HEK293 (cell line): ENCODE measurements around the gene ENTREP3.

ENCODE experiments used
- CTCF ChIA-PET: fragments of 350-600 bp; formaldehyde crosslinking; extraction: SDS; loops from one replicate; lab custom pipeline; 2021; ENCODE audit warnings: antibody characterized with exemption; lab: Yijun Ruan, JAX
- POLR2A ChIA-PET: fragments of 300-600 bp; formaldehyde crosslinking; extraction: SDS; loops from one replicate; lab custom pipeline; 2020; ENCODE audit warnings: antibody characterized with exemption, inconsistent platforms; lab: Yijun Ruan, JAX
- H3K27ac ChIP-seq: fragments of 200-500 bp; sonication (Bioruptor generic); 2 replicates; pipeline ENCODE4 v1.5.1; 2014; ENCODE audit warnings: low read depth, low read length, control low read depth, inconsistent platforms; ENCODE audit errors: extremely low read depth
- H3K36me3 ChIP-seq, 2 experiments: fragments of 200-500 bp in 1 of 2; sonication (Bioruptor generic) in 1 of 2; 1 replicate in 1 of 2; 2 replicates in 1 of 2; pipeline ENCODE4 v1.5.1; 2014 to 2017; ENCODE audit warnings: inconsistent platforms in 2 of 2, low read length in 2 of 2; ENCODE audit not compliant: control insufficient read depth in 2 of 2, insufficient read depth in 1 of 2
- H3K4me1 ChIP-seq: fragments of 200-500 bp; sonication (Bioruptor generic); 2 replicates; pipeline ENCODE4 v1.5.1; 2014; ENCODE audit warnings: mild to moderate bottlenecking, low read length, inconsistent platforms; ENCODE audit not compliant: control insufficient read depth, insufficient read depth
- H3K4me3 ChIP-seq: 2 replicates; pipeline ENCODE4 v1.5.1; 2011; ENCODE audit warnings: low read depth, mild to moderate bottlenecking, control low read depth, low read length, moderate library complexity
- H3K9me3 ChIP-seq: fragments of 200-500 bp; sonication (Bioruptor generic); 2 replicates; pipeline ENCODE4 v1.5.1; 2014; ENCODE audit warnings: low read depth, low read length, inconsistent platforms; ENCODE audit not compliant: control insufficient read depth, insufficient read depth
- GLI2 ChIP-seq: fragments of 450-650 bp; formaldehyde crosslinking; IDR thresholded peaks from 2 replicates; pipeline ENCODE4; 2017; ENCODE audit warnings: missing biosample characterization, missing genetic modification characterization, low read depth, borderline replicate concordance
- HOXC10 ChIP-seq: sonication (generic); formaldehyde crosslinking; IDR thresholded peaks from 2 replicates; pipeline ENCODE4 v1.8.1; 2023; ENCODE audit warnings: mild to moderate bottlenecking, missing genetic modification reagents
- RBAK ChIP-seq: fragments of 450-650 bp; formaldehyde crosslinking; IDR thresholded peaks from 2 replicates; pipeline ENCODE4 v1.5.1; 2016; ENCODE audit warnings: missing biosample characterization, missing genetic modification characterization
- REPIN1 ChIP-seq: fragments of 450-650 bp; formaldehyde crosslinking; IDR thresholded peaks from 2 replicates; pipeline ENCODE4 v1.5.1; 2017; ENCODE audit warnings: missing biosample characterization, missing genetic modification characterization, low read depth
- ZIC2 ChIP-seq: fragments of 450-650 bp; formaldehyde crosslinking; IDR thresholded peaks from 2 replicates; pipeline ENCODE4 v1.5.1; 2016; ENCODE audit warnings: missing biosample characterization, missing genetic modification characterization
- ZNF157 ChIP-seq: fragments of 450-650 bp; formaldehyde crosslinking; IDR thresholded peaks from 2 replicates; pipeline ENCODE4 v1.5.1; 2016; ENCODE audit warnings: missing biosample characterization, missing genetic modification characterization
- ZNF366 ChIP-seq: fragments of 450-650 bp; formaldehyde crosslinking; conservative IDR thresholded peaks from 2 replicates; pipeline ENCODE4 v1.5.1; 2016; ENCODE audit warnings: missing biosample characterization, missing genetic modification characterization
- ZNF404 ChIP-seq: fragments of 450-650 bp; formaldehyde crosslinking; IDR thresholded peaks from 2 replicates; pipeline ENCODE4 v1.5.1; 2017; ENCODE audit warnings: missing biosample characterization, missing genetic modification characterization
- ZNF585B ChIP-seq: fragments of 450-650 bp; formaldehyde crosslinking; IDR thresholded peaks from 2 replicates; pipeline ENCODE4 v1.5.1; 2016; ENCODE audit warnings: missing biosample characterization, missing genetic modification characterization
- ZNF610 ChIP-seq: fragments of 450-650 bp; formaldehyde crosslinking; IDR thresholded peaks from 2 replicates; pipeline ENCODE4 v1.5.1; 2016; ENCODE audit warnings: missing biosample characterization, missing genetic modification characterization, borderline replicate concordance
- ZNF792 ChIP-seq: fragments of 450-650 bp; formaldehyde crosslinking; IDR thresholded peaks from 2 replicates; pipeline ENCODE4 v1.5.1; 2016; ENCODE audit warnings: missing biosample characterization, missing genetic modification characterization
- TF ChIP-seq, protein P1 (sequence below): fragments of 450-650 bp; formaldehyde crosslinking; IDR thresholded peaks from 2 replicates; pipeline ENCODE4 v1.5.1; 2016; ENCODE audit warnings: missing biosample characterization, missing genetic modification characterization
- TF ChIP-seq, protein P2 (sequence below): fragments of 450-650 bp; formaldehyde crosslinking; IDR thresholded peaks from 2 replicates; pipeline ENCODE4 v1.5.1; 2016; ENCODE audit warnings: missing biosample characterization, missing genetic modification characterization, low read depth
- TF ChIP-seq, protein P3 (sequence below): fragments of 450-650 bp; formaldehyde crosslinking; IDR thresholded peaks from 2 replicates; pipeline ENCODE4 v1.5.1; 2017; ENCODE audit warnings: missing biosample characterization, missing genetic modification characterization
- TF ChIP-seq, protein P4 (sequence below): fragments of 450-650 bp; formaldehyde crosslinking; IDR thresholded peaks from 2 replicates; pipeline ENCODE4 v1.5.1; 2016; ENCODE audit warnings: missing biosample characterization, missing genetic modification characterization

Gene ENTREP3

DNA sequence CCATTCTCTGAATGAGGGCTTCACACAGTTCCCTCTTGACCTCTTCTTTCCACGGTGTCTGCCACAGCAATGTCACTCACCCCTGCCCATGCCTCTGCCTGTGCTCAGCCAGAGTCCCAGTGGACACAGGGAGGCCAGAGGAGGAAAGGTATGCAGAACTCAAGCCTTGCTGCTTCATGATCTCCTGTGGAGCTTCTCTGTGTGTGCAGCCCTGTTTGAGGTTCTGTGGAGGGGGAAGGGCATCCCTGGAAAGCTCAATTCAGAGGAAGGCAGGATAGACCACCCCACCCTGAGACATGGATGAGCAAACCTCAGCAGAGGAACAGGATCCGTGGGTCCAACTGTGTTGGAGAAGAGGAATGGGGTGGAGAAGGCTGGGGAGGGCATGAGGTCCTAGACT, 24.0 kb upstream of the ENTREP3 start (continued):
- TF ChIP-seq, protein P1, sequence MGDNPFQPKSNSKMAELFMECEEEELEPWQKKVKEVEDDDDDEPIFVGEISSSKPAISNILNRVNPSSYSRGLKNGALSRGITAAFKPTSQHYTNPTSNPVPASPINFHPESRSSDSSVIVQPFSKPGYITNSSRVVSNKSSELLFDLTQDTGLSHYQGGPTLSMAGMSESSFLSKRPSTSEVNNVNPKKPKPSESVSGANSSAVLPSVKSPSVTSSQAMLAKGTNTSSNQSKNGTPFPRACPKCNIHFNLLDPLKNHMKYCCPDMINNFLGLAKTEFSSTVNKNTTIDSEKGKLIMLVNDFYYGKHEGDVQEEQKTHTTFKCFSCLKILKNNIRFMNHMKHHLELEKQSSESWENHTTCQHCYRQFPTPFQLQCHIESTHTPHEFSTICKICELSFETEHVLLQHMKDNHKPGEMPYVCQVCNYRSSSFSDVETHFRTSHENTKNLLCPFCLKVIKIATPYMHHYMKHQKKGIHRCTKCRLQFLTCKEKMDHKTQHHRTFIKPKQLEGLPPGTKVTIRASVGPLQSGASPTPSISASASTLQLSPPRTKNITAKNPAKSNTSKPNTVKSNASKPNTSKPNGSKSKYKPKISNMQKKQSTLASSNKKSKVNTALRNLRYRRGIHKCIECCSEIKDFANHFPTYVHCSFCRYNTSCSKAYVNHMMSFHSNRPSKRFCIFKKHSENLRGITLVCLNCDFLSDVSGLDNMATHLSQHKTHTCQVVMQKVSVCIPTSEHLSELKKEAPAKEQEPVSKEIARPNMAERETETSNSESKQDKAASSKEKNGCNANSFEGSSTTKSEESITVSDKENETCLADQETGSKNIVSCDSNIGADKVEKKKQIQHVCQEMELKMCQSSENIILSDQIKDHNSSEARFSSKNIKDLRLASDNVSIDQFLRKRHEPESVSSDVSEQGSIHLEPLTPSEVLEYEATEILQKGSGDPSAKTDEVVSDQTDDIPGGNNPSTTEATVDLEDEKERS (tag by site-specific recombination), result no peak
- TF ChIP-seq, protein P2, sequence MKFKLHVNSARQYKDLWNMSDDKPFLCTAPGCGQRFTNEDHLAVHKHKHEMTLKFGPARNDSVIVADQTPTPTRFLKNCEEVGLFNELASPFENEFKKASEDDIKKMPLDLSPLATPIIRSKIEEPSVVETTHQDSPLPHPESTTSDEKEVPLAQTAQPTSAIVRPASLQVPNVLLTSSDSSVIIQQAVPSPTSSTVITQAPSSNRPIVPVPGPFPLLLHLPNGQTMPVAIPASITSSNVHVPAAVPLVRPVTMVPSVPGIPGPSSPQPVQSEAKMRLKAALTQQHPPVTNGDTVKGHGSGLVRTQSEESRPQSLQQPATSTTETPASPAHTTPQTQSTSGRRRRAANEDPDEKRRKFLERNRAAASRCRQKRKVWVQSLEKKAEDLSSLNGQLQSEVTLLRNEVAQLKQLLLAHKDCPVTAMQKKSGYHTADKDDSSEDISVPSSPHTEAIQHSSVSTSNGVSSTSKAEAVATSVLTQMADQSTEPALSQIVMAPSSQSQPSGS, result no peak
- TF ChIP-seq ZNF585B (tag by site-specific recombination) (no peak), ZNF404 (tag by site-specific recombination) (no peak), RBAK (tag by site-specific recombination) (no peak), ZNF157 (tag by site-specific recombination) (no peak), ZNF610 (tag by site-specific recombination) (no peak), ZIC2 (peak; percentile 82)
- TF ChIP-seq, protein P3, sequence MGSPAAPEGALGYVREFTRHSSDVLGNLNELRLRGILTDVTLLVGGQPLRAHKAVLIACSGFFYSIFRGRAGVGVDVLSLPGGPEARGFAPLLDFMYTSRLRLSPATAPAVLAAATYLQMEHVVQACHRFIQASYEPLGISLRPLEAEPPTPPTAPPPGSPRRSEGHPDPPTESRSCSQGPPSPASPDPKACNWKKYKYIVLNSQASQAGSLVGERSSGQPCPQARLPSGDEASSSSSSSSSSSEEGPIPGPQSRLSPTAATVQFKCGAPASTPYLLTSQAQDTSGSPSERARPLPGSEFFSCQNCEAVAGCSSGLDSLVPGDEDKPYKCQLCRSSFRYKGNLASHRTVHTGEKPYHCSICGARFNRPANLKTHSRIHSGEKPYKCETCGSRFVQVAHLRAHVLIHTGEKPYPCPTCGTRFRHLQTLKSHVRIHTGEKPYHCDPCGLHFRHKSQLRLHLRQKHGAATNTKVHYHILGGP (tag by site-specific recombination), result 0 out of 2 replicates have a peak, but pooled peaks have one; percentile 40

DNA sequence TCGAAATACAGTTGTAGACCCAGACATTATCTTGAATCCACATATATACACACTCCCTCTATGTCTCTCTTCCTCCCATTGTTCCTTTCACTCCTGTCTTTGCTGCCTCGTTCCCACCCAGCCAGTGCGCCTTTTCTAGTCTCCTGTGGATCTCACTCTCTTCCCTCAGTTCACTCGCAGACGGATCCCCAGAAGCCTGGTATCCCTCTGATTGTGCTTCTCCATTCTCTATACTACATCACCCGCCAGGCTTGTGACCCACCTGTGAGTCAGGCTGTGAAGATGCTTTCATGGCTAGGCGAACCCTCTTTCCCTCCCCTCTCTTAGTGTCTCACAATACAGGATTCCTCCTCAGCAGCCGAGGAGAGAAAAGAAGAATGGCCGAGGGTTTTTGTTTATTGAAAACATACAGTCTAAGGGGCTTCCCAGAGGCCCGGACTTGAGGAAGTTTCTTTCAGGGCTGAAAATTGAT, 23.4 kb upstream of the ENTREP3 start:
- ChIA-PET POLR2A (interaction anchor here (0.6 to 1.3 kb wide), 4 partner anchors 14 to 277 kb away, joined by 3 to 4 read pairs (median 3); no protein-coding TSS in a partner anchor), CTCF (interaction anchor here (0.6 to 1.8 kb wide), 6 partner anchors 25 to 53 kb away, joined by 3 to 9 read pairs (median 4); no protein-coding TSS in a partner anchor)
- Histone ChIP-seq H3K4me3 (no peak overlapping the region; the same call in 1 of the 2 replicates), H3K36me3 (peaks cover 0 to 5% of the 10 kb centered on the region in 2 experiments; a peak in 1 of 3 replicates), H3K4me1 (no peaks in the 10 kb centered on the region), H3K27ac (no peak overlapping the region), H3K9me3 (no peaks in the 10 kb centered on the region)
- TF ChIP-seq GLI2 (tag by site-specific recombination) (no peak), ZNF366 (peak; percentile 35; the same call in 1 of the 2 replicates), HOXC10 (no peak), ZNF792 (no peak), REPIN1 (tag by site-specific recombination) (no peak)
- TF ChIP-seq, protein P4, sequence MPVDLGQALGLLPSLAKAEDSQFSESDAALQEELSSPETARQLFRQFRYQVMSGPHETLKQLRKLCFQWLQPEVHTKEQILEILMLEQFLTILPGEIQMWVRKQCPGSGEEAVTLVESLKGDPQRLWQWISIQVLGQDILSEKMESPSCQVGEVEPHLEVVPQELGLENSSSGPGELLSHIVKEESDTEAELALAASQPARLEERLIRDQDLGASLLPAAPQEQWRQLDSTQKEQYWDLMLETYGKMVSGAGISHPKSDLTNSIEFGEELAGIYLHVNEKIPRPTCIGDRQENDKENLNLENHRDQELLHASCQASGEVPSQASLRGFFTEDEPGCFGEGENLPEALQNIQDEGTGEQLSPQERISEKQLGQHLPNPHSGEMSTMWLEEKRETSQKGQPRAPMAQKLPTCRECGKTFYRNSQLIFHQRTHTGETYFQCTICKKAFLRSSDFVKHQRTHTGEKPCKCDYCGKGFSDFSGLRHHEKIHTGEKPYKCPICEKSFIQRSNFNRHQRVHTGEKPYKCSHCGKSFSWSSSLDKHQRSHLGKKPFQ (tag by site-specific recombination), result peak; percentile 28
